Erythroblast (primary cell): Measurements from ENCODE around the gene DOCK8.

Source experiments
- GATA1 ChIP-seq: IDR thresholded peaks from 2 replicates; pipeline ENCODE4 v1.6.1; 2011; ENCODE audit warnings: low read depth, mild to moderate bottlenecking, control low read depth, low read length, moderate library complexity
- POLR2A ChIP-seq: IDR thresholded peaks from 2 replicates; pipeline ENCODE4 v1.6.1; 2011; ENCODE audit warnings: mild to moderate bottlenecking, low read length

DNA sequence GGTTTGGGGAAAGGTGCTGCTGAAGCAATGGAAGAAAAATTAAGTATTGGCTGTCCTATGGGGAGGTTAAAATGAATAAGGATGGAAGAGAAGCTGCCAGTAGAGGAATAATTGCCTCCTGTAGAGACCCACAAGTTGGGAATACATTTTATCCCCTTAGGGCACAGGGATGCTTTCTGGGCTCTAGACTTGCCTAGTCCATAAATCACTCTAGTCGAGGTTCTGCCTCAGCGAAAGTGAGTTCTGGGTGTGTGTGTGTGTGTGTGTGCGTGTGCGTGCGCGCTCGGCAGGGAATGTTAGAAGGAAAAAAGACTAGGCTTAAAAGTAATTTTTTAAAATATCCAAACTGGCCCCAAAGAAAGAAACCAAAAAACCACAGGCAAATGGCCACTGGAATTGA lies 291.6 kb downstream of the DOCK8 start:
- no peak for TF ChIP-seq POLR2A
- TF ChIP-seq GATA1 = no peak
